Activated CD8-positive, alpha-beta memory T cell treated with anti-CD3 and anti-CD28 coated beads, Interleukin-2, amount 50 U/mL, for 24 hours (primary cell): ENCODE data around the gene PAAF1.

Experiments
- DNase-seq: peaks from one replicate; pipeline ENCODE4 v3.0.0-alpha.2; 2020; ENCODE audit errors: extremely low read depth

PAAF1 gene

DNA sequence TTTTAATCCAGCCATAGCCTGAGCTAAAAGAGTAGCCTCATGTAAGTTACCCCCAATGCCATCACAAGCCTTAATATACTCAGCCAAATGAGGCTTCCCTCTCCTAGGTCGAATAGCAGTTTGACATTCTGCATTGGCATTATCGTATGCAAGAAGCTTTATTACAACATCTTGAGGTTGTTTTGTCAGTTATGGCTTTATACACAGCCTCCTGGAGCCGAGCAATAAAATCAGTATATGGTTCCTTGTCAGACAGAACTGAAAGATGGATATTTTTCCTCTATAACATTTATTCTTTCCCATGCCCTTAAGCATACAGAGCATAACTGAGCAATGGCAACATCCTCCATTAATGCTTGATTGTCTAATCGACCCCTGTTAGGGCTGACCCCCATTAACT lies 68.6 kb downstream of the PAAF1 start:
- no peak for DNase-seq

GRCh38 chr11:73946798-73947458 lies 70.1 kb downstream of the PAAF1 start:
- DNase-seq: no peak

GRCh38 chr11:73949246-73949645 lies 72.4 kb downstream of the PAAF1 start:
- no peak for DNase-seq

- no peak for DNase-seq
These were observed 73.1 kb downstream of the PAAF1 start for GRCh38 chr11:73949912-73950311.

DNA sequence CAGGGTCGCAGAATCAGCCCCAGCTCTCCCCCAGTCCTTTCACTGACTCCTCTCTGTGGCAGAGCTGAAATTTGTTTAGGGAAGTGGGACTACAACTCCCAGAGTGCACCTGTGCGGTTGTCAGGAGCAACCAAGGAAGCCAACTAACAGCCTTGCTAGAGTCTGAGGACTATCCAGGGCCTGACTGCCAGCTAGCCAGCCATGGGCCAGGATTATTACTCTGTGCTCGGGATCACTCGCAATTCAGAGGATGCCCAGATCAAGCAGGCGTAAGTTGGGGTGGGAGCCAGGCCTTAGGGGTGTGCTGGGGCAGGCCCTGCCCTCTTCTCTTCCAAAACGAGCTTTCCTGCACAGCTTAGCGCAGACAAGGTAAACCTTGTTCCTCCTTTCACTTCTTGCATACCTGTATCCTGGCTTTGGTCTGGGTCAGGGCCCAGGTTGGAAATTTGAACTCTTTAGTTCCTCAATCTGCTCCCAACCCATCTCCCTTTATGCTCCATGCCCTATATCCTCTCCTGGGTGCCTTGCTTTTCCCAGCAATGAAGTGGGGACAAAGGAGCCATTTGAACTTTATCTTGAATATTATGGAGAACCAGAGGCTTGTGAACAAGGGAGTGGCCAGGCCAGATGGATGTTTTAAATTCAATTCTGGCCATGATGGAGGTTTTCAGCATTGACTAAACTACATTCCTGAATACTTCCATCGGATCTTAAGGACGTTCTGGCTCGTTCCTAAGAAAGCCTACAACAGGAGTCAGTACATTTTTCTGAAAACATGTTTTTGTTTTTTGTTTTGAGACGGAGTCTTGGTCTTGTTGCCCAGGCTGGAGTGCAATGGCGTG lies 74.3 kb downstream of the PAAF1 start, which contains the start of gene DNAJB13:
DNAJB13 (plus strand) TSS at position 158 of the 842 bp plus-strand sequence; CDS start at position 202, 44 bp downstream.
- no peak for DNase-seq

DNA sequence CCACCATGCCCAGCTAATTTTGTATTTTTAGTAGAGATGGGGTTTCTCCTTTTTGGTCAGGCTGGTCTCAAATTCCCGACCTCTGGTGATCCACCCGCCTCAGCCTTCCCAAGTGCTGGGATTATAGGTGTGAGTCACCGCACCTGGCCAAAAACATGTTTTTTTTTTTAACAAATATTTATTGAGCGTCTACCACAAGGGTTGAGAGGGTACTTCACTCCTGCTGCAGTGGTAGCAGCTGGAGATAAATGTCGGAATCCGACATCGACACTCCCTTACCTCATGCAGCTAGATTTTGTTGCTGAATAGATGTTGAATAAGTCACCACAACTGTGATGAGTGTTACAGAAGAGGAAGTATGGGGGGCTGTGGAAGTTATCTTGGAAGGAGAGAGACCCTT lies 75.0 kb downstream of the PAAF1 start:
- no peak for DNase-seq

DNA sequence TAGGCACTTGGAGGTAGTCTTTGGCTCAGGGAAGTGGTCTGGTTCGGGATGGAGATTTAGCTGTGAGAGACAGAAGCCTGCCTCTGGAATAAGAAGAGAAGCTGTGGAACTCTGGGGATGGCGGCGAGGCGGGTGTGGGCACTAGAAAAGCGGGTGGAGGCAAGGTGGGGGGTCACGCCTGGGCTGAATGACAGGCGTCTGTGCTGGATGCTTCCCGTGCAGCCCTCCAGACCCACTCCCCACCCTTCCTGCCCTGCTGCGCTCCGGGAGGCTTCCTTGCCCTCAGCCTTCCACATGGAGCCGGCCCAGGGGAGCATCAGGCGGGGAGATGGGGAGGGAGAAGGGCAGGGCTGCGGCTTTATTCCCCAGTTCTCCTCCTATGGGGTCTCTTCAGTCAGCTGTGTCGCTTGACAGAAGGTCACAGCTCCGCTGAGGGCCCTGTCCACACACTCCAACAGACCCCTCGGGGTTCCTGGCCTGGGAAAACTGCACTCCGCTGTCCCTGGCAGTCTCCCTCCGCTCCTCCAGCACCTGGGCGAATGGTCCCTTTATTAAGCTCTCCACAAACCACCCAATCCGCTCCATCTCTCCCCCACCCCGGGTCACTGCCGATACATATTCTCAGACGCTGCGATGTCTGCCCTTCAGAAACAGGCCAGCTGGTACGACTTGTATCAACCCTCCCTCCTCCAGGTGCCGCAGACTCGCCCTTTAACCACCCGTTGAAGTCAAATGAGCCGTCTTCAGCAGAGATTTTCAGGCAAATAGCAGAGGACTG lies 80.3 kb downstream of the PAAF1 start:
- DNase-seq: no peak

DNA sequence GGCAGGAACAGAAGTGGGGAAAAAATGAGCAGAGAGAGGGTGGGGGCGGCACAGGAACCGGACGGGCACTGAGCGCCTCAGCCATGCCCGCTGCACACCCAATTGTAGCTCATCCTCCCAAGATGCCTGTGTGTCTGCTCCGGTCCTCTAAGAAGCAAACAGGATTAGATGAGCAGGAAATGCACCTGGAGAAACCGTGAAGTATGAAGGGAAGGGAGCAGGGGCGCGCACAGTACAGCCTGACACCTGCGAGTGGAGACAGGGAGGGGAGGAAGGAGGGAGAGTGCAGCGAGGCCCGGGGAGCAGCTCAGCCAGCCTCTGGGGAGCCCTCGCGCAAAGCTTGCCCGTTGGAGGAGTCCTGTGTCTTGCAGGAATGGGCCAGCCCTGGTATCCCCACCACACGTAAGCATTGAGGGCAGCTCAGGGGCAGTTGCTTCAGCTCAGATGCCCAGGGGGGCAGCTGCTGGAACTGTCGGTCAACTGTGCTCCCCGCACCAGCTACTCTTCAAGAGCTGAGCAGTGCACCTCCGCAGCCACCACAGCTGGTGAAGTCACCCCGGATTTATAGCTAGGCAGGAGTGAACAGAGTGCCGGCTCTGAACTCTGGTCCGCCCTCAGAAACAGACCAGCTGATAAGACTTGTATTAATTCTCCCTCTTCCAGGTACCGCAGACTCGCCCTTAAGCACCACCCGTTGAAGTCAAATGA lies 81.0 kb downstream of the PAAF1 start:
- no peak for DNase-seq

DNA sequence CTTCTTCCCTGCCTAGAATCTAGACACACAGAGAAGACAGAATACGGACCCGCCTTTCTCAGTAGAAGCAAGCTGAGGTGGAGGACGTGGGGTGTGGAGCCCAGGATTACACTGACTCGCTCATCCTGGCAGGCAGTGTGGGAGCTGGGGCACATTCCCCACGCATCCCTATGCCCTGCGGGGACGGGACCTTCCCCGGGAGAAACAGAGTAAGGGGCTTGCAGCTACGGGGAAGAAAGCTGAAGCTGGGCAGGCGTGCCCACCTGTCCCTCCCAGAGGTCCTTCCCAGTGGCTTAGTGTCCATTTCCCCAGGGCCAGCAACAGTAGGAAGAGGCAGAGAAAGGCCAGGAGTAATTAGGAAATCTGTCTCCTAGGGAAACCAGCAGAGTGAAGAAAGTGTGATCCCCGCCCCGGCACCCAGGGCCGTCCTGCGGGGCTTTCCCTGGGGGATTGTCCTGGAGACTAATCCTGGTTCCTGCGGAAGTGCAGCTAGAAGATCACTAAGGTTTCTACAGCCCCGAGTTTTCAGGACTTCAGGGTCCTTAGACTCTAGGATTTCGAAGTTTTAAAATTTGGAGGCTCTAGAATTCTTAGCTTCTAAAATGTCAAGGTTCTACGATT lies 81.8 kb downstream of the PAAF1 start:
- DNase-seq: no peak

- DNase-seq: no peak
These were observed 84.5 kb downstream of the PAAF1 start for GRCh38 chr11:73961321-73961720.

DNA sequence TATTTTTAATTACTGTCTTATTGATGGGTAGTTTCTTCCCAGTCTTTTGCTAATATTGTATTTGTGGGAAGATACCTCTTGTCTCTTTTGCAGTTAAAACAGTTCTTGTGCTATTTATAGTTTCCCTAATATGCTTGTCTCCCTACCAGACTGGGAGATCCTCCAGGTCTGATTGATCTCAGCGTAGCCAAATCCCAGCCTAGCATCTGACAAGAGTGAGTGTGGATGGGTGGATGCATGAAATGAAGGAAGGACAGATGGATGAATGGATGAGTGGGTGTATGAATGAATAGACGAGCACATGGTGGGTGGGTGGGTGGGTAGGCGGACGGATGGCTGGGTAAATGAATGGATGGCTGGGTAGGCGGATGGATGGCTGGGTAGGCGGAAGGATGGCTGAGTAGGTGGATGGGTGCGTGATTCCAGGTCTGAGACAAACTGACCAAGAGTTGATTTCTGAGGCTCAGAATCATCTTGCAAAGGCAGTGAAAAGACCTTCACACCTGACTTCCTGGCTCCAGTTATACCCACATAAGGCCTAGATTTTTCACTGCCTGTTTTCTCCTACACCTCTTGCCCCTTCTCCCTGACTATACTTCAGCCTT lies 85.4 kb downstream of the PAAF1 start:
- DNase-seq: no peak

GRCh38 chr11:73963861-73964260 lies 87.1 kb downstream of the PAAF1 start:
- no peak for DNase-seq

GRCh38 chr11:73965076-73965763 lies 88.4 kb downstream of the PAAF1 start:
- no peak for DNase-seq

GRCh38 chr11:73965764-73966121 lies 88.9 kb downstream of the PAAF1 start:
- no peak for DNase-seq

DNA sequence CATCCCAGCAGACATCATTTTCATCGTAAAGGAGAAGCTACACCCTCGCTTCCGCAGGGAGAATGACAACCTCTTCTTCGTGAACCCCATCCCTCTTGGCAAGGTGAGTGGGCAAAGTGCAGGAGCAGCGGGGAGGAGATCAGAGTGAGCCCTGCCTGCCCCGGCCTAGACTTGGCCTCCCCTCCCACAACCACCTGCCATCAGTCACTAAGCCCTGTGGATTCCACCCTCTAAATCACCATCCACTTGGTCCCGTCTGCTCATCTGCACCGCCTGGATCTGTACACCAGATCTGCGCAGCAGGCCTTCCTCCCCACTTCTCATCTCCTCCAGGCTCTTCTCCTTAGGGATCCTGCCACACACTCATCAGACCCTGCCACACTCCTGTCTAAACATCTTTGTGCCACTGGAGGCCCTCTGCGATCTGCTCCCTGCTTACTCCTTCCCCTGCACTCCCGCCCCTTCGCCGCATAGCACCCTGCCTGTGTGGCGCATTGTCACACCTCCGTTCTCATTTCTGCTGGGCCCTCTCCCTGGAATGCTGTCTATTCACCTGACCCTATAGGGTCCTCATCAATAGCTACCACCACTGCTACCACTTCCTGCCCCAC lies 91.7 kb downstream of the PAAF1 start:
- no peak for DNase-seq

- DNase-seq: no peak
These were observed 92.3 kb downstream of the PAAF1 start for GRCh38 chr11:73969091-73969490.

- DNase-seq: no peak
These were observed 93.4 kb downstream of the PAAF1 start for GRCh38 chr11:73969991-73970800.

GRCh38 chr11:73971175-73971719 lies 94.4 kb downstream of the PAAF1 start:
- DNase-seq: no peak

DNA sequence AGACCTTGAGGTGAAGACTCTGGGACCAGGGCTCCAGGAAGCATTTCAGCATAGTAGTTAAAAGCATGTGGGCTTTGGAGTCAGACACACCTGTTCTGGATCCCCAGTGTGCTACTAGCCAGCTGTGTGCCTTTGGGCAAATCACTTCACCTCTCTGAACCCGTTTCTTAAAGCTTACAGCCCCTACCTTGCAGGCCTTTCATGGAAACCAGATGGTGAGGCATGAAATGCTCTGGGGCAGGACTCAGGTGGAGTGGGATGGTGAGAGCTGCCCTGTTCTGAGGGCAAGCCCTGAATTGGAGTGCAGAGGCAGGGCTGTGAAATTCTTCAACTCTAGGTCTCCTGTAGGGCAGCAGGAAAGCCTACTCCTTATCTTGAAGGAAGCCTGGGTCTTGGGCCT lies 95.4 kb downstream of the PAAF1 start:
- DNase-seq: no peak
